Endothelial cell of umbilical vein (primary cell): ENCODE data around the gene ACAT2. TPM values are rescaled to one million over a fixed set of nuclear protein-coding genes. Genes with fewer than 3 reads are reported as not detected.

Source experiments
- BruUV-seq: library from RNA; stranded (reverse); fragments of 400-500 nt; replicated peaks from 2 replicates; lab custom pipeline; 2021; lab: Mats Ljungman, UMichigan
- CTCF ChIA-PET: fragments of 300-600, 350-600 bp; sonication (Branson Sonifier 250); formaldehyde crosslinking; loops from one replicate; lab custom pipeline; 2021; ENCODE audit warnings: antibody characterized with exemption, inconsistent platforms; lab: Charles Lee
- POLR2A ChIA-PET: fragments of 300-600, 350-600 bp; sonication (Branson Sonifier 250); formaldehyde crosslinking; loops from one replicate; lab custom pipeline; 2021; ENCODE audit warnings: antibody characterized with exemption, inconsistent platforms; lab: Charles Lee
- DNase-seq: peaks from one replicate; pipeline ENCODE4 v3.0.0-alpha.2; 2011; ENCODE audit warnings: low read depth, low spot score
- FAIRE-seq: peaks from 2 replicates; lab custom pipeline; 2011; peaks lifted over from hg19 to GRCh38; lab: Jason Lieb, UNC
- H2AFZ ChIP-seq: 2 replicates; pipeline ENCODE4 v1.6.0; 2012; ENCODE audit warnings: low read depth, low read length, control low read depth, inconsistent platforms
- H3K27ac ChIP-seq: 2 replicates; pipeline ENCODE4 v1.5.1; 2011; ENCODE audit warnings: low read depth, mild to moderate bottlenecking, control low read depth, low read length, moderate library complexity; ENCODE audit not compliant: insufficient read depth
- H3K27me3 ChIP-seq, 2 experiments: 2 replicates each; pipeline versions ENCODE4 v1.6.0 to v1.6.1; 2011; ENCODE audit warnings: low read length in 2 of 2, mixed read lengths in 1 of 2; ENCODE audit not compliant: control insufficient read depth in 2 of 2, insufficient read depth in 2 of 2
- H3K36me3 ChIP-seq, 2 experiments: 2 replicates in 1 of 2; 3 replicates in 1 of 2; pipeline ENCODE4 v1.5.1; 2011; ENCODE audit warnings: low read length in 2 of 2, mild to moderate bottlenecking in 1 of 2, moderate library complexity in 1 of 2; ENCODE audit not compliant: control insufficient read depth in 2 of 2, insufficient read depth in 2 of 2; ENCODE audit errors: extremely low read depth in 1 of 2
- H3K4me1 ChIP-seq: 3 replicates; pipeline ENCODE4 v1.5.1; 2011; ENCODE audit warnings: mild to moderate bottlenecking, low read length; ENCODE audit not compliant: control insufficient read depth, insufficient read depth; ENCODE audit errors: extremely low read depth
- H3K4me2 ChIP-seq: 2 replicates; pipeline ENCODE4 v1.6.1; 2011; ENCODE audit warnings: low read length, control low read depth, mixed read lengths; ENCODE audit not compliant: insufficient read depth
- H3K4me3 ChIP-seq, 3 experiments: fragments of 200-600 bp in 1 of 3; sonication (generic), shearing (Covaris generic) in 1 of 3; replicated peaks in 1 of 3; 2 replicates each; pipeline ENCODE4 v1.5.1; 2011 to 2016; ENCODE audit warnings: control low read depth in 3 of 3, low read length in 3 of 3, mild to moderate bottlenecking in 2 of 3, inconsistent platforms in 1 of 3, low read depth in 1 of 3, moderate library complexity in 1 of 3; ENCODE audit not compliant: insufficient read depth in 1 of 3
- H3K79me2 ChIP-seq: 2 replicates; pipeline ENCODE4 v1.6.0; 2012; ENCODE audit warnings: low read length, inconsistent platforms; ENCODE audit not compliant: control insufficient read depth, insufficient read depth
- H3K9ac ChIP-seq: replicated peaks from 2 replicates; pipeline ENCODE3; 2011; ENCODE audit warnings: low read length, control low read depth; ENCODE audit not compliant: insufficient read depth; ENCODE audit errors: extremely low read depth
- H3K9me1 ChIP-seq: replicated peaks from 3 replicates; pipeline ENCODE4 v1.6.0; 2011; ENCODE audit warnings: mild to moderate bottlenecking, low read length; ENCODE audit not compliant: control insufficient read depth, insufficient read depth; ENCODE audit errors: extremely low read depth
- H3K9me3 ChIP-seq: replicated peaks from 2 replicates; pipeline ENCODE4 v1.5.1; 2012; ENCODE audit warnings: low read length, inconsistent platforms; ENCODE audit not compliant: control insufficient read depth, insufficient read depth
- H4K20me1 ChIP-seq: replicated peaks from 2 replicates; pipeline ENCODE3; 2011; ENCODE audit warnings: mild to moderate bottlenecking, low read length; ENCODE audit not compliant: control insufficient read depth, insufficient read depth; ENCODE audit errors: extremely low read depth
- CTCF ChIP-seq, 2 donors: IDR thresholded peaks; 1 replicate in 1 of 2; 2 replicates in 1 of 2; pipeline ENCODE4 v1.5.1; 2011; ENCODE audit warnings: low read length in 2 of 2, mild to moderate bottlenecking in 2 of 2, moderate library complexity in 2 of 2, control low read depth in 1 of 2, inconsistent platforms in 1 of 2, low read depth in 1 of 2; ENCODE audit not compliant: insufficient read depth in 1 of 2; ENCODE audit errors: extremely low read depth in 1 of 2
- EZH2 ChIP-seq: IDR thresholded peaks from 2 replicates; pipeline ENCODE4 v1.6.1; 2012; ENCODE audit warnings: borderline replicate concordance, low read depth, mild to moderate bottlenecking, moderate library complexity, low read length, inconsistent platforms; ENCODE audit not compliant: severe bottlenecking
- FOS ChIP-seq: IDR thresholded peaks from 2 replicates; pipeline ENCODE4 v1.6.1; 2011; ENCODE audit warnings: mild to moderate bottlenecking, low read length, moderate library complexity, borderline replicate concordance; ENCODE audit not compliant: insufficient read depth
- GATA2 ChIP-seq: IDR thresholded peaks from 2 replicates; pipeline ENCODE4 v1.7.0; 2011; ENCODE audit warnings: low read depth, mild to moderate bottlenecking, moderate library complexity, mixed read lengths, low read length; ENCODE audit not compliant: insufficient read length, insufficient read depth
- JUN ChIP-seq: IDR thresholded peaks from 2 replicates; pipeline ENCODE4 v1.6.1; 2011; ENCODE audit warnings: borderline replicate concordance, low read depth; ENCODE audit not compliant: insufficient read length, insufficient read depth
- MAX ChIP-seq: IDR thresholded peaks from 2 replicates; pipeline ENCODE4 v1.6.1; 2011; ENCODE audit not compliant: insufficient read depth, insufficient read length
- MYC ChIP-seq: IDR thresholded peaks from one replicate; pipeline ENCODE4 v1.6.1; 2011; ENCODE audit warnings: mild to moderate bottlenecking, low read depth, low read length
- POLR2A ChIP-seq: IDR thresholded peaks from 2 replicates; pipeline ENCODE4 v1.6.1; 2012; ENCODE audit warnings: low read depth, mild to moderate bottlenecking, control low read depth, low read length
- POLR2AphosphoS5 ChIP-seq: IDR thresholded peaks from 2 replicates; pipeline ENCODE4 v1.6.1; 2012; ENCODE audit warnings: low read depth, mild to moderate bottlenecking, control low read depth, low read length, moderate library complexity; ENCODE audit not compliant: insufficient read depth
- dilution Hi-C: fragments of 300-500 bp; cut with MboI; formaldehyde crosslinking; loops from one replicate; pipeline ENCODE4 v1.15.0; 2019; ENCODE audit warnings: low sequenced_read_pairs; ENCODE audit not compliant: extremely low pct_ligation_motif_present
- intact Hi-C: fragments of 100-400 bp; cut with micrococcal nuclease; formaldehyde crosslinking; loops from one replicate; pipeline ENCODE4 v1.10.0; 2022
- polyA plus RNA-seq, 4 experiments: library from polyadenylated mRNA; depleted of rRNA in 3 of 4; stranded (reverse) in 3 of 4; unstranded in 1 of 4; fragments of >200 nt; gene quantifications; 2 replicates each; pipeline versions ENCODE4 v1.2.1 to v1.2.3, GENCODE V29; 2011 to 2012; ENCODE audit warnings: missing spikeins in 1 of 4
- total RNA-seq: library from RNA; stranded (reverse); gene quantifications from 2 replicates; pipeline ENCODE4 v1.2.3, GENCODE V29; 2021

Gene ACAT2
- total and polyA plus RNA-seq, 2 donors (not counting 3 experiments of a cell fraction or from before 2014, with no cell fraction given) = 44.6 to 114 TPM

GRCh38 chr6:159789377-159790148, 27.7 kb downstream of the ACAT2 start, which contains the start of gene TCP1:
TCP1 (minus strand) TSS chr6:159789602; CDS start chr6:159789468, 134 bp downstream.
- peak; percentile 99 for FAIRE-seq
- ChIA-PET CTCF (interaction anchor here (0.7 to 2.4 kb wide), 9 partner anchors 15 to 744 kb away, joined by 3 to 7 read pairs (median 4); partner anchors contain the start of genes ACAT2 and WTAP), POLR2A (interaction anchor here (0.5 to 2.9 kb wide), 9 partner anchors 9 to 223 kb away, joined by 3 to 21 read pairs (median 3); partner anchors contain the start of genes ACAT2, SOD2 and WTAP)
- no peaks in the 10 kb centered on the region for H3K9me3 ChIP-seq
- peaks cover 27% of the 10 kb centered on the region for H3K4me1 ChIP-seq
- peak within 1 kb of the TSS; percentile 87 for H2AFZ ChIP-seq
- TF ChIP-seq MAX = no peak
- no peak for TF ChIP-seq EZH2
- TF ChIP-seq MYC = no peak
- no peak for TF ChIP-seq JUN
- no peak for TF ChIP-seq FOS
- TF ChIP-seq POLR2AphosphoS5 = peak; percentile 90
- no peak for TF ChIP-seq GATA2
- no peak for TF ChIP-seq CTCF (IDR thresholded peaks at IDR 0.05; ENCODE audit: extremely low read depth in 1 of 2, insufficient read depth in 1 of 2, low read depth in 1 of 2, low read length in 2 of 2)
- TF ChIP-seq POLR2A = peak; percentile 88
- H3K9ac ChIP-seq = peak within 1 kb of the TSS; percentile 87
- intact Hi-C loops = loop anchor here (1.0 to 10.0 kb wide), 8 partner anchors 27 to 668 kb away; partner anchors contain the start of genes ACAT2, SOD2 and WTAP
- dilution Hi-C loops = no loop called here
- no TSS peak for BruUV-seq
- peak within 1 kb of the TSS; percentile 62 for H3K27ac ChIP-seq
- H3K27me3 ChIP-seq = no peaks in the 10 kb centered on the region
- no peaks in the 10 kb centered on the region for H3K9me1 ChIP-seq
- H3K4me3 ChIP-seq = peak within 1 kb of the TSS; percentile 63 to 95 (median 64)
- peak; percentile 100 for DNase-seq
- H3K36me3 ChIP-seq = peaks cover 7 to 9% of the 10 kb centered on the region in 2 experiments
- H3K79me2 ChIP-seq = peaks cover 82% of the 10 kb centered on the region
- peaks cover 2% of the 10 kb centered on the region for H4K20me1 ChIP-seq
- peak within 1 kb of the TSS; percentile 89 for H3K4me2 ChIP-seq
